ENCODE results near the gene GNAI2. TPM values are rescaled to one million over a fixed set of nuclear protein-coding genes. Genes with fewer than 3 reads are reported as not detected.

GNAI2 gene
- total RNA-seq, 4 donors from 2014 or later = 69.6 to 322 (median 74.8) TPM

GRCh38 chr3:50266836-50267235 is 30.8 kb downstream of the GNAI2 start:
- no peak for DNase-seq
- H3K4me3 ChIP-seq = peak overlapping the region; percentile 31 to 48 (median 40)
- intact Hi-C loops (cut with DNase I; ENCODE audit: low total_unique reads) = no loop called here
- peaks cover 51 to 72% (median 56%) of the 10 kb centered on the region in 4 donors for H3K4me1 ChIP-seq
- H3K27ac ChIP-seq = peak overlapping the region; percentile 85 to 96 (median 88)
- H3K27me3 ChIP-seq = no peaks in the 10 kb centered on the region
- WGBS, 2 donors (ENCODE audit: low coverage in 1 of 2) = 51% methylated on average over 7 of the region's 7 CpGs; no CpG with 5 or more reads in 1 of the 2 donors
- TF ChIP-seq, protein P1, sequence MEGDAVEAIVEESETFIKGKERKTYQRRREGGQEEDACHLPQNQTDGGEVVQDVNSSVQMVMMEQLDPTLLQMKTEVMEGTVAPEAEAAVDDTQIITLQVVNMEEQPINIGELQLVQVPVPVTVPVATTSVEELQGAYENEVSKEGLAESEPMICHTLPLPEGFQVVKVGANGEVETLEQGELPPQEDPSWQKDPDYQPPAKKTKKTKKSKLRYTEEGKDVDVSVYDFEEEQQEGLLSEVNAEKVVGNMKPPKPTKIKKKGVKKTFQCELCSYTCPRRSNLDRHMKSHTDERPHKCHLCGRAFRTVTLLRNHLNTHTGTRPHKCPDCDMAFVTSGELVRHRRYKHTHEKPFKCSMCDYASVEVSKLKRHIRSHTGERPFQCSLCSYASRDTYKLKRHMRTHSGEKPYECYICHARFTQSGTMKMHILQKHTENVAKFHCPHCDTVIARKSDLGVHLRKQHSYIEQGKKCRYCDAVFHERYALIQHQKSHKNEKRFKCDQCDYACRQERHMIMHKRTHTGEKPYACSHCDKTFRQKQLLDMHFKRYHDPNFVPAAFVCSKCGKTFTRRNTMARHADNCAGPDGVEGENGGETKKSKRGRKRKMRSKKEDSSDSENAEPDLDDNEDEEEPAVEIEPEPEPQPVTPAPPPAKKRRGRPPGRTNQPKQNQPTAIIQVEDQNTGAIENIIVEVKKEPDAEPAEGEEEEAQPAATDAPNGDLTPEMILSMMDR (IDR thresholded peaks at IDR 0.05) = no peak
- TF ChIP-seq POLR2AphosphoS5 (IDR thresholded peaks at IDR 0.05) = no peak
- TF ChIP-seq POLR2A (IDR thresholded peaks at IDR 0.05) = no peak
- TF ChIP-seq EP300 (IDR thresholded peaks at IDR 0.05; ENCODE audit: low read depth) = no peak
- in situ Hi-C loops (cut with MboI; ENCODE audit: low pct_ligation_motif_present in 1 of 4, low pct_unique_long_range_greater_than_20kb in 1 of 4, low sequenced_read_pairs in 3 of 4) = no loop called here
- no peaks in the 10 kb centered on the region for H3K9me3 ChIP-seq
- H3K36me3 ChIP-seq = no peaks in the 10 kb centered on the region

DNA sequence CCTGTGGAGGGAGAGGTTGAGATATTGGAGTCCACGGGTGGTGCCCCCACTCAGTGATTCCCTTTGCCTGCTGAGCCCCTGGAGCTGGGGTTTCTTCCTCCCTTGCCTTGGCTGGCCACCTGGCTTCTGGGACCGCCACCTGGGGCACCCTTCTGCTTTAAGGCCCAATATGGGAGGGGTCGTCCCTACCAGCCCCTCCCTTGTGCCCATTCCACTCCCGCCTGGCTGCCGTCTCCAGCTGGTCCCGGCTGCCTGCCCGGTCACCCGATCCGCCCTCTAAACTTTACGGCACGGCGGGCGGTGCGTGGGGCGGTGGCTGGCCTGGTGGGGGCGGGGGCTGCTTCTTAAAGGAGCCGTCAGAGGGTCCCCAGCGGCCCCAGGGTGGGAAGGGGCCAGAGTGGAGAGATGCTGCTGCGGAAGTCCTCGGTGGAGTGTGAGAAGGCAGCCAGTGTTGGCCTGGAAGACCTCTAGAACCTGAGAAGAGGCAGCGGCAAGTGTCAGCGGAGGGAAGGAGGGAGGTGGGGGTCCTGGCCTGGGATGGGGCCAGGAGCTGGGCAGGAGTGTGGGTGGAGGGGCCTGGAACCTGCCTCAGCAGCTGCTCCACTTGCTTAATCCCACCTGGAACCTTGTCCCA is 31.4 kb downstream of the GNAI2 start:
- no peaks in the 10 kb centered on the region for H3K27me3 ChIP-seq

DNA sequence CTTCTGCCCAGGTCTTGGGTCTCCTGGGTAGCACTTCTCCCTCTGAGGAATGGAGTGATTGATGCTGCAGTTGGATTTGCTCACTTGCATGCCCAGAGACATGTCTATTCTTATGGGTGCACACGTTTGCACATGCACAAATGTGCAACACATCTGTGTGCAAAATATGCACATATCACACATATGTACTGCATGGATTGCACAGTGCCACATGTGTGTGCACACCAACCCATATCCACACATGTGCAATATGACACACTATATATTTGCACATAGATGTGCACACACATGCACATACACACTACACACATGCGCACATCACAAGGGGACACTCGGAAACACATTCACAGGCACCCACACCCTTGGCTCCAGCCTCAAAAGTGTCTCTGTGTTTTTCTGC is 32.3 kb downstream of the GNAI2 start:
- TF ChIP-seq, protein P1 (IDR thresholded peaks at IDR 0.05) = no peak
- TF ChIP-seq POLR2A (IDR thresholded peaks at IDR 0.05) (no peak), POLR2AphosphoS5 (IDR thresholded peaks at IDR 0.05) (no peak), EP300 (IDR thresholded peaks at IDR 0.05; ENCODE audit: low read depth) (no peak)
- Histone ChIP-seq H3K4me1 (peaks cover 55 to 82% (median 61%) of the 10 kb centered on the region in 4 donors), H3K9me3 (no peaks in the 10 kb centered on the region), H3K36me3 (no peaks in the 10 kb centered on the region), H3K27ac (peak overlapping the region; percentile 85 to 96 (median 88)), H3K4me3 (peak overlapping the region in 2 of 4 donors; percentile 32 to 48), H3K27me3 (peaks cover under 1% of the 10 kb centered on the region)
- WGBS, 2 donors (ENCODE audit: low coverage in 1 of 2) = 20 to 28% methylated on average over 1 to 3 of the region's 3 CpGs
- no peak for DNase-seq
- intact Hi-C loops (cut with DNase I; ENCODE audit: low total_unique reads) = no loop called here
- in situ Hi-C loops (cut with MboI; ENCODE audit: low pct_ligation_motif_present in 1 of 4, low pct_unique_long_range_greater_than_20kb in 1 of 4, low sequenced_read_pairs in 3 of 4) = no loop called here

More for the DNA sequence above, 31.4 kb downstream of the GNAI2 start:
- peak overlapping the region; percentile 85 to 96 (median 88) for H3K27ac ChIP-seq
- H3K4me3 ChIP-seq = peak overlapping the region; percentile 31 to 48 (median 40)
- no peaks in the 10 kb centered on the region for H3K36me3 ChIP-seq
- no peaks in the 10 kb centered on the region for H3K9me3 ChIP-seq
- WGBS, 2 donors (ENCODE audit: low coverage in 1 of 2) = 21% methylated on average over 9 of the region's 22 CpGs; no CpG with 5 or more reads in 1 of the 2 donors
- peak; percentile 79 for DNase-seq
- intact Hi-C loops (cut with DNase I; ENCODE audit: low total_unique reads) = no loop called here
- in situ Hi-C loops (cut with MboI; ENCODE audit: low pct_ligation_motif_present in 1 of 4, low pct_unique_long_range_greater_than_20kb in 1 of 4, low sequenced_read_pairs in 3 of 4) = no loop called here
- peaks cover 51 to 73% (median 56%) of the 10 kb centered on the region in 4 donors for H3K4me1 ChIP-seq
- no peak for TF ChIP-seq EP300 (IDR thresholded peaks at IDR 0.05; ENCODE audit: low read depth)
- TF ChIP-seq POLR2A (IDR thresholded peaks at IDR 0.05) = peak; percentile 82
- TF ChIP-seq POLR2AphosphoS5 (IDR thresholded peaks at IDR 0.05) = peak; percentile 72 to 89 (median 82)

- Histone ChIP-seq H3K27ac (peak within 1 kb of the TSS; percentile 85 to 96 (median 88)), H3K4me3 (peak within 1 kb of the TSS; percentile 14 to 48 (median 32)), H3K36me3 (no peaks in the 10 kb centered on the region), H3K27me3 (peaks cover 6% of the 10 kb centered on the region), H3K4me1 (peaks cover 58 to 87% (median 66%) of the 10 kb centered on the region in 4 donors), H3K9me3 (no peaks in the 10 kb centered on the region)
- 28% methylated on average over 11 of the region's 21 CpGs; no CpG with 5 or more reads in 1 of the 2 donors for WGBS, 2 donors (ENCODE audit: low coverage in 1 of 2)
- intact Hi-C loops (cut with DNase I; ENCODE audit: low total_unique reads) (no loop called here), in situ Hi-C loops (cut with MboI; ENCODE audit: low pct_ligation_motif_present in 1 of 4, low pct_unique_long_range_greater_than_20kb in 1 of 4, low sequenced_read_pairs in 3 of 4) (no loop called here)
- DNase-seq = peak; percentile 89
- TF ChIP-seq EP300 (IDR thresholded peaks at IDR 0.05; ENCODE audit: low read depth) = peak; percentile 5
- TF ChIP-seq, protein P1 (IDR thresholded peaks at IDR 0.05) = no peak
- peak; percentile 38 to 82 (median 79) for TF ChIP-seq POLR2AphosphoS5 (IDR thresholded peaks at IDR 0.05)
- peak; percentile 79 for TF ChIP-seq POLR2A (IDR thresholded peaks at IDR 0.05)
These were observed 32.9 kb downstream of the GNAI2 start, which contains the start of gene SEMA3B for GRCh38 chr3:50268703-50269451. TSS of gene SEMA3B (plus strand) at chr3:50269147. CDS start at chr3:50269241, 94 bp downstream.

Data from transverse colon (tissue), 4 donors.